Endodermal cell (in vitro differentiated cells): Measurements from ENCODE around the gene ADAMTS6. TPM values are rescaled to one million over a fixed set of nuclear protein-coding genes. Genes with fewer than 3 reads are reported as not detected.

Source experiments
- DNase-seq: peaks from one replicate; pipeline ENCODE4 v3.0.0-alpha.2; 2017
- H3K27ac ChIP-seq: 2 replicates; pipeline ENCODE4 v1.5.1; 2013; ENCODE audit warnings: mild to moderate bottlenecking, low read depth, low read length, moderate library complexity
- H3K27me3 ChIP-seq: 2 replicates; pipeline ENCODE4 v1.6.1; 2013; ENCODE audit warnings: mild to moderate bottlenecking, low read length, moderate library complexity; ENCODE audit not compliant: insufficient read depth, control insufficient read depth, poor library complexity, severe bottlenecking
- H3K36me3 ChIP-seq: 2 replicates; pipeline ENCODE4 v1.7.0; 2013; ENCODE audit warnings: mild to moderate bottlenecking, low read length, moderate library complexity; ENCODE audit not compliant: control insufficient read depth, insufficient read depth
- H3K4me1 ChIP-seq: one replicate; pipeline ENCODE4 v1.7.0; 2013; ENCODE audit warnings: low read length; ENCODE audit not compliant: control insufficient read depth, insufficient read depth
- H3K4me3 ChIP-seq: 2 replicates; pipeline ENCODE4 v1.5.1; 2013; ENCODE audit warnings: mild to moderate bottlenecking, low read length, moderate library complexity
- H3K9ac ChIP-seq: 2 replicates; pipeline ENCODE4 v1.6.1; 2013; ENCODE audit warnings: mild to moderate bottlenecking, low read length, moderate library complexity; ENCODE audit not compliant: poor library complexity, severe bottlenecking; ENCODE audit errors: extremely low read depth
- H3K9me3 ChIP-seq: 2 replicates; pipeline ENCODE4 v1.6.1; 2013; ENCODE audit warnings: mild to moderate bottlenecking, low read length, moderate library complexity; ENCODE audit not compliant: control insufficient read depth
- H3K27ac Mint-ChIP-seq: 2 replicates; pipeline ENCODE4 v1.8.0; 2020; ENCODE audit warnings: mixed read lengths
- H3K27me3 Mint-ChIP-seq: 2 replicates; pipeline ENCODE4 v1.8.0; 2021; ENCODE audit warnings: mild to moderate bottlenecking, mixed read lengths; ENCODE audit not compliant: insufficient read depth
- H3K36me3 Mint-ChIP-seq: 2 replicates; pipeline ENCODE4 v1.8.0; 2020; ENCODE audit warnings: low read depth, mixed read lengths
- H3K4me1 Mint-ChIP-seq: 2 replicates; pipeline ENCODE4 v1.8.0; 2020; ENCODE audit warnings: mixed read lengths
- H3K4me3 Mint-ChIP-seq: 2 replicates; pipeline ENCODE4 v1.8.0; 2020; ENCODE audit warnings: mild to moderate bottlenecking, moderate library complexity, mixed read lengths
- H3K9me3 Mint-ChIP-seq: 2 replicates; pipeline ENCODE4 v1.8.0; 2020; ENCODE audit warnings: mild to moderate bottlenecking, mixed read lengths
- CTCF ChIP-seq: fragments of 200-600 bp; sonication (generic); conservative IDR thresholded peaks from 2 replicates; pipeline ENCODE4 v1.5.0; 2021; ENCODE audit warnings: antibody characterized with exemption, mild to moderate bottlenecking
- WGBS, 2 experiments: methylation state at CpG; one replicate each; pipeline versions ENCODE4 v1.1.5 to v1.1.7; 2013; ENCODE audit warnings: missing lambda C conversion rate in 2 of 2, mixed read lengths in 1 of 2; ENCODE audit not compliant: insufficient coverage in 1 of 2, insufficient read length in 1 of 2; 5-methylcytosine and 5-hydroxymethylcytosine counted together
- total RNA-seq, 2 donors: library from RNA; stranded (reverse); fragmentation: NEBNext Ultra II Directional in 1 of 2; extraction: Animal tissue kit (Norgen Biotek cat#: 25700) in 1 of 2; gene quantifications; 2 replicates in 1 of 2; 3 replicates in 1 of 2; pipeline ENCODE4 v1.2.1, GENCODE V29; 2021

ADAMTS6 gene
- total RNA-seq, 2 donors from 2014 or later = 2.8 to 4.3 TPM

- WGBS, 2 experiments = 93% methylated on average over 2 of the region's 2 CpGs; no CpG with 5 or more reads in 1 of the 2 experiments
- Histone ChIP-seq H3K4me1 (no peaks in the 10 kb centered on the region), H3K9me3 (no peaks in the 10 kb centered on the region), H3K36me3 (no peaks in the 10 kb centered on the region), H3K27ac (no peak overlapping the region), H3K9ac (no peak overlapping the region), H3K4me3 (no peak overlapping the region), H3K27me3 (no peaks in the 10 kb centered on the region)
- no peak for DNase-seq
- Mint-ChIP-seq H3K4me1 (peaks cover 4% of the 10 kb centered on the region), H3K9me3 (no peaks in the 10 kb centered on the region), H3K4me3 (no peak overlapping the region), H3K27ac (no peak overlapping the region), H3K36me3 (no peaks in the 10 kb centered on the region), H3K27me3 (no peaks in the 10 kb centered on the region)
- TF ChIP-seq CTCF = no peak
These were observed 86.1 kb downstream of the ADAMTS6 start for GRCh38 chr5:65395526-65396155.

- Mint-ChIP-seq H3K4me3 (no peak overlapping the region), H3K36me3 (no peaks in the 10 kb centered on the region), H3K9me3 (no peaks in the 10 kb centered on the region), H3K27ac (no peak overlapping the region), H3K27me3 (no peaks in the 10 kb centered on the region), H3K4me1 (peaks cover 6% of the 10 kb centered on the region)
- DNase-seq = no peak
- no peak for TF ChIP-seq CTCF
- 80 to 90% methylated on average over 1 to 2 of the region's 2 CpGs for WGBS, 2 experiments
- no peaks in the 10 kb centered on the region for H3K36me3 ChIP-seq
- no peaks in the 10 kb centered on the region for H3K4me1 ChIP-seq
- H3K9ac ChIP-seq = no peak overlapping the region
- no peak overlapping the region for H3K27ac ChIP-seq
- H3K9me3 ChIP-seq = no peaks in the 10 kb centered on the region
- no peak overlapping the region for H3K4me3 ChIP-seq
- H3K27me3 ChIP-seq = no peaks in the 10 kb centered on the region
These were observed 87.6 kb downstream of the ADAMTS6 start for GRCh38 chr5:65394087-65394486.

GRCh38 chr5:65391591-65391990, 90.1 kb downstream of the ADAMTS6 start:
- Mint-ChIP-seq H3K27ac (no peak overlapping the region), H3K27me3 (no peaks in the 10 kb centered on the region), H3K9me3 (no peaks in the 10 kb centered on the region), H3K4me3 (no peak overlapping the region), H3K36me3 (no peaks in the 10 kb centered on the region), H3K4me1 (peaks cover 6% of the 10 kb centered on the region)
- TF ChIP-seq CTCF = no peak
- Histone ChIP-seq H3K4me1 (no peaks in the 10 kb centered on the region), H3K9ac (no peak overlapping the region), H3K9me3 (no peaks in the 10 kb centered on the region), H3K27ac (no peak overlapping the region), H3K36me3 (no peaks in the 10 kb centered on the region), H3K4me3 (no peak overlapping the region), H3K27me3 (no peaks in the 10 kb centered on the region)
- no peak for DNase-seq
- 89 to 91% methylated on average over 4 of the region's 4 CpGs for WGBS, 2 experiments
